ENCODE results near the gene ZNF860. TPM values are rescaled to one million over a fixed set of nuclear protein-coding genes. Genes with fewer than 3 reads are reported as not detected.

The ZNF860 gene
- polyA plus RNA-seq, 5 donors, result 8.1 to 15.5 (median 10.3) TPM

Other genes with a start within 250 kb of the ZNF860 start
- 10 to 100 TPM; 31.5 to 49.4 (median 37.0) TPM for gene OSBPL10, start 488 bp upstream of the ZNF860 start, polyA plus RNA-seq (ENCODE audit: insufficient read depth in 1 of 5, insufficient read length in 5 of 5, low replicate concordance in 1 of 5)
- 10 to 100 TPM; 32.2 to 44.8 (median 40.7) TPM for gene GPD1L, start 124.9 kb downstream of the ZNF860 start, polyA plus RNA-seq (ENCODE audit: insufficient read depth in 1 of 5, insufficient read length in 5 of 5, low replicate concordance in 1 of 5)